Ishikawa (cell line): Measurements from ENCODE around the gene SLC15A4.

ENCODE experiments used
- CEBPB ChIP-seq: IDR thresholded peaks from 2 replicates; pipeline ENCODE4 v1.6.1; 2012
- CREB1 ChIP-seq: IDR thresholded peaks from 2 replicates; pipeline ENCODE4 v1.6.1; 2012; ENCODE audit warnings: low read depth
- EGR1 ChIP-seq: IDR thresholded peaks from 2 replicates; pipeline ENCODE4 v1.6.1; 2012
- EP300 ChIP-seq: IDR thresholded peaks from 2 replicates; pipeline ENCODE4 v1.6.1; 2012; ENCODE audit warnings: borderline replicate concordance
- FOXM1 ChIP-seq: IDR thresholded peaks from 2 replicates; pipeline ENCODE4 v1.6.1; 2012; ENCODE audit warnings: low read depth, borderline replicate concordance
- NFIC ChIP-seq: IDR thresholded peaks from 2 replicates; pipeline ENCODE4 v1.6.1; 2012
- RAD21 ChIP-seq: IDR thresholded peaks from 2 replicates; pipeline ENCODE4 v1.6.1; 2012; ENCODE audit warnings: low read depth
- TAF1 ChIP-seq: IDR thresholded peaks from 2 replicates; pipeline ENCODE4 v1.6.1; 2012; ENCODE audit warnings: low read depth, mild to moderate bottlenecking
- TCF12 ChIP-seq: IDR thresholded peaks from 2 replicates; pipeline ENCODE4 v1.6.1; 2012; ENCODE audit warnings: low read depth
- TEAD4 ChIP-seq: IDR thresholded peaks from 2 replicates; pipeline ENCODE4 v1.6.1; 2012
- YY1 ChIP-seq: IDR thresholded peaks from 2 replicates; pipeline ENCODE4 v1.6.1; 2012; ENCODE audit warnings: low read depth
- ZBTB7A ChIP-seq: IDR thresholded peaks from 2 replicates; pipeline ENCODE4 v1.6.1; 2012; ENCODE audit warnings: low read depth
- TF ChIP-seq, protein P1 (sequence below): IDR thresholded peaks from 2 replicates; pipeline ENCODE4 v1.6.1; 2012; ENCODE audit warnings: low read depth, mild to moderate bottlenecking
- TF ChIP-seq, protein P2 (sequence below): IDR thresholded peaks from 2 replicates; pipeline ENCODE4 v1.6.1; 2012
- TF ChIP-seq, protein P3 (sequence below): IDR thresholded peaks from 2 replicates; pipeline ENCODE4 v1.6.1; 2012

Gene SLC15A4

DNA sequence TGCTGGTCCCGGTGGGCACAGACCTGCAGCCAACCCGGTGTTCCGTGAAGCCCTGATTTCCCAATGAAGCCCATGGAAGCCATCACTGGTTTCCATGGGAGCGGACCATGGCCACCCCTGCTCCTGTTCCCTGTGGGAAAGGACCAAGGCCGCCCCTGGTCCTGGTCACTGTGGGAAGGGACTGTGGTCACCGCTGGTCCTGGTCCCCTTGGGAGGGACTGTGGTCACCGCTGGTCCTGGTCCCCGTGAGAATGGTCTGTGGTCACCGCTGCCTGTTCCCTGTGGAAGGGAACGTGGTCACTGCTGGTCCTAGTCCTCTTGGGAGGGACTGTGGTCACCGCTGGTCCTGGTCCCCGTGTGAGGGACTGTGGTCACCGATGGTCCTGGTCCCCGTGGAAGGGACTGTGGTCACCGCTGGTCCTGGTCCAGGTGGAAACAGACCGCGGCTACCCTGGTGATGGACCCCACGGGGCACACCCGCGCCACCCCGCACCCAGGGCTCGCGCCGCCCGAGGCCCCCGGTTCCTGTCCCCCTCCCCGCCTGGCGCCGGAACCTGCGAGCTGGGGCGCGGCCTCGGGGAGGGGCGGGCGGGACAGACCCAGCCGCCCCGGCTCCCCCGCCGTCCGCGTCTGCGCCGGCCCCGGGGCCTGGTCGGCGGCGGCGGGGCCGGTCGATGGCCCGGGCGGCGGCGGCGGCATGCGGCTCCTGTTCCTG lies 29.3 kb upstream of the SLC15A4 start, which contains the start of gene GLT1D1:
Gene GLT1D1 (plus strand): TSS at position 594 of the 715 bp plus-strand sequence. CDS start 104 bp downstream, at position 698.
- TF ChIP-seq EGR1 (no peak), ZBTB7A (no peak), CREB1 (no peak), FOXM1 (no peak)
- TF ChIP-seq, protein P1, sequence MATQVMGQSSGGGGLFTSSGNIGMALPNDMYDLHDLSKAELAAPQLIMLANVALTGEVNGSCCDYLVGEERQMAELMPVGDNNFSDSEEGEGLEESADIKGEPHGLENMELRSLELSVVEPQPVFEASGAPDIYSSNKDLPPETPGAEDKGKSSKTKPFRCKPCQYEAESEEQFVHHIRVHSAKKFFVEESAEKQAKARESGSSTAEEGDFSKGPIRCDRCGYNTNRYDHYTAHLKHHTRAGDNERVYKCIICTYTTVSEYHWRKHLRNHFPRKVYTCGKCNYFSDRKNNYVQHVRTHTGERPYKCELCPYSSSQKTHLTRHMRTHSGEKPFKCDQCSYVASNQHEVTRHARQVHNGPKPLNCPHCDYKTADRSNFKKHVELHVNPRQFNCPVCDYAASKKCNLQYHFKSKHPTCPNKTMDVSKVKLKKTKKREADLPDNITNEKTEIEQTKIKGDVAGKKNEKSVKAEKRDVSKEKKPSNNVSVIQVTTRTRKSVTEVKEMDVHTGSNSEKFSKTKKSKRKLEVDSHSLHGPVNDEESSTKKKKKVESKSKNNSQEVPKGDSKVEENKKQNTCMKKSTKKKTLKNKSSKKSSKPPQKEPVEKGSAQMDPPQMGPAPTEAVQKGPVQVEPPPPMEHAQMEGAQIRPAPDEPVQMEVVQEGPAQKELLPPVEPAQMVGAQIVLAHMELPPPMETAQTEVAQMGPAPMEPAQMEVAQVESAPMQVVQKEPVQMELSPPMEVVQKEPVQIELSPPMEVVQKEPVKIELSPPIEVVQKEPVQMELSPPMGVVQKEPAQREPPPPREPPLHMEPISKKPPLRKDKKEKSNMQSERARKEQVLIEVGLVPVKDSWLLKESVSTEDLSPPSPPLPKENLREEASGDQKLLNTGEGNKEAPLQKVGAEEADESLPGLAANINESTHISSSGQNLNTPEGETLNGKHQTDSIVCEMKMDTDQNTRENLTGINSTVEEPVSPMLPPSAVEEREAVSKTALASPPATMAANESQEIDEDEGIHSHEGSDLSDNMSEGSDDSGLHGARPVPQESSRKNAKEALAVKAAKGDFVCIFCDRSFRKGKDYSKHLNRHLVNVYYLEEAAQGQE = no peak

DNA sequence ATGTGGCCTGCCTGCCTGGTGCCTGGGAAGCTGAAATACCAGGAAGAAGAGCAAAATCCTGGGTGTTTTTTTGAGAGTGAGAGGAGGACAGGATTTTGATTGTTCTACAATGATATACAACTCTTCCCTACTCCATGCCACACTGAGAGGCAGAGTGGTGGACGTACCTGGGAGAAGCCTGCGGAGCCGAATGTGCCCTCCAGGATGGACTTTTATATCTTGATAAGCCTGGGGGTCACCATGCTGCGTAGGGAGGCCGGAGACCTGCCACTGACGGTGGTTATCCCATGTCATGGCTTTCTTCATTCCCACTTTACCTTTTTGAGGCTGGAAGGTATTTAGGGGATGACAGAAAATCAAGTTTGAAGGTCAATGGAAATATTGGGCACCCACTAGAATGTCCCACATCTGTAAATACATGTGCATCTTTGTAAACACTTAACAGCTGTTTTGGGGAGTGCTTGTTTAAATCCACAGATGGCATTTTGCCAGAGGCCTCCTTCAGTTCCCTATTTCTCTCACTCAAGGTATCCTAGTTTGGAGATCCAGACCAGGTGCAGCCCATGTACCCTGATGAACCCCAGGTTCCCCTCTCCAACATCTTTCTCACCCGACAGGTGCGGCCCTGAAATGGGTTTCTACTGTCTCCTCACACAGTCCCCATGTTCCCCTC lies 28.4 kb upstream of the SLC15A4 start:
- TF ChIP-seq FOXM1 (no peak), YY1 (no peak), TEAD4 (no peak), EP300 (no peak), CREB1 (no peak), NFIC (no peak), TCF12 (no peak)
- TF ChIP-seq, protein P2, sequence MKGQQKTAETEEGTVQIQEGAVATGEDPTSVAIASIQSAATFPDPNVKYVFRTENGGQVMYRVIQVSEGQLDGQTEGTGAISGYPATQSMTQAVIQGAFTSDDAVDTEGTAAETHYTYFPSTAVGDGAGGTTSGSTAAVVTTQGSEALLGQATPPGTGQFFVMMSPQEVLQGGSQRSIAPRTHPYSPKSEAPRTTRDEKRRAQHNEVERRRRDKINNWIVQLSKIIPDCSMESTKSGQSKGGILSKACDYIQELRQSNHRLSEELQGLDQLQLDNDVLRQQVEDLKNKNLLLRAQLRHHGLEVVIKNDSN = no peak
- TF ChIP-seq, protein P1 = no peak
- TF ChIP-seq, protein P3, sequence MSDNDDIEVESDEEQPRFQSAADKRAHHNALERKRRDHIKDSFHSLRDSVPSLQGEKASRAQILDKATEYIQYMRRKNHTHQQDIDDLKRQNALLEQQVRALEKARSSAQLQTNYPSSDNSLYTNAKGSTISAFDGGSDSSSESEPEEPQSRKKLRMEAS = no peak

DNA sequence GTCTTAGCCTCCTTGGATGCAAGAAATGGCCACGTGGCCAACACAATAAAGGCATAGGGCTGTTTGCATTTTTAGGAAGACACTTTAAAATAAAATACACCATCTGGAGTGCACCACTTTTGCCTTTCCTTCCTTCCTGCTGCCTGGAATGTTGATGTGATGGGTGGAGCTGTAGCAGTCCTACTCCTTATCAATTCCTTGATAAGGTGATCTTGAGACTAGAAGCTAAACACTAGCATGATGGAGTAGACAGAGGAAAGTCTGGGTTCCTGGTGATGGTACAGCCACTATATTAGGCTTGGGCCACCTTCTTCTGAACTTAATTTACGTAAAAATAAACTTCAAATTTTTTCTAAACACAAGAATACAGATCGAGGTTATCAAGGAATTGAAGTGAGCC lies 26.6 kb upstream of the SLC15A4 start:
- TF ChIP-seq, protein P2 = no peak
- TF ChIP-seq, protein P1 = no peak
- TF ChIP-seq NFIC (no peak), CEBPB (no peak)

DNA sequence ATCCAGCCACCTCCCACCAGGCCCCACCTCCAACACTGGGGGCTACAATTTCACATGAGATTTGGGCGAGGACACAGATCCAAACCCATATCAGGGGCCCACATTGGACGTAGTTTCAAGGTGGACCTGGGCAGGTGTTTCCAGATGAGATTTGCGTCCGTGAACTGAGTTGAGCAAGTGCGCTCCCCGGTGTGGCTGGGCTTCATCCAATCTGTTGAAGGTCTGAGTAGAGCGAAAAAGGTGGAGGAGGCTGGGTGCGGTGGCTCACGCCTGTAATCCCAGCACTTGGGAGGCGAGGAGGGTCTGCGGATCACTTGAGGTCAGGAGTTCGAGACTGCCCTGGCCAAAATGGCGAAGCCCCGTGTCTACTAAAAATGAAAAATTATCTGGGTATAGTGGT lies 24.6 kb upstream of the SLC15A4 start:
- TF ChIP-seq EGR1 (no peak), ZBTB7A (no peak), FOXM1 (no peak), CEBPB (no peak), NFIC (no peak), TAF1 (no peak), YY1 (no peak), TEAD4 (no peak), TCF12 (no peak), EP300 (no peak), CREB1 (no peak), RAD21 (no peak)
- TF ChIP-seq, protein P3 = no peak
- TF ChIP-seq, protein P2 = no peak
- TF ChIP-seq, protein P1 = no peak
